Non-pigmented ciliary epithelial cell (primary cell): ENCODE data around the gene ARHGAP4.

Experiments
- DNase-seq: peaks from one replicate; pipeline ENCODE4 v3.0.0-alpha.2; 2010; ENCODE audit warnings: low read depth

ARHGAP4 gene

DNA sequence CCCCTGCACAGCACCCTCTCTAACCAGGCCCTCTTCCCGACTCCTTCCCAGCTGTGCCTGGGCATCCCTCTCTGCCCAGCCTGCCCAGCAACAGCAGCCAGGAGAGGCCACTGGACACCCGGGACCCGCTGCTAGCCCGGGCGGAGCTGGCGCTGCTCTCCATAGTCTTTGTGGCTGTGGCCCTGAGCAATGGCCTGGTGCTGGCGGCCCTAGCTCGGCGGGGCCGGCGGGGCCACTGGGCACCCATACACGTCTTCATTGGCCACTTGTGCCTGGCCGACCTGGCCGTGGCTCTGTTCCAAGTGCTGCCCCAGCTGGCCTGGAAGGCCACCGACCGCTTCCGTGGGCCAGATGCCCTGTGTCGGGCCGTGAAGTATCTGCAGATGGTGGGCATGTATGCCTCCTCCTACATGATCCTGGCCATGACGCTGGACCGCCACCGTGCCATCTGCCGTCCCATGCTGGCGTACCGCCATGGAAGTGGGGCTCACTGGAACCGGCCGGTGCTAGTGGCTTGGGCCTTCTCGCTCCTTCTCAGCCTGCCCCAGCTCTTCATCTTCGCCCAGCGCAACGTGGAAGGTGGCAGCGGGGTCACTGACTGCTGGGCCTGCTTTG is 20.5 kb downstream of the ARHGAP4 start:
- DNase-seq: no peak

DNA sequence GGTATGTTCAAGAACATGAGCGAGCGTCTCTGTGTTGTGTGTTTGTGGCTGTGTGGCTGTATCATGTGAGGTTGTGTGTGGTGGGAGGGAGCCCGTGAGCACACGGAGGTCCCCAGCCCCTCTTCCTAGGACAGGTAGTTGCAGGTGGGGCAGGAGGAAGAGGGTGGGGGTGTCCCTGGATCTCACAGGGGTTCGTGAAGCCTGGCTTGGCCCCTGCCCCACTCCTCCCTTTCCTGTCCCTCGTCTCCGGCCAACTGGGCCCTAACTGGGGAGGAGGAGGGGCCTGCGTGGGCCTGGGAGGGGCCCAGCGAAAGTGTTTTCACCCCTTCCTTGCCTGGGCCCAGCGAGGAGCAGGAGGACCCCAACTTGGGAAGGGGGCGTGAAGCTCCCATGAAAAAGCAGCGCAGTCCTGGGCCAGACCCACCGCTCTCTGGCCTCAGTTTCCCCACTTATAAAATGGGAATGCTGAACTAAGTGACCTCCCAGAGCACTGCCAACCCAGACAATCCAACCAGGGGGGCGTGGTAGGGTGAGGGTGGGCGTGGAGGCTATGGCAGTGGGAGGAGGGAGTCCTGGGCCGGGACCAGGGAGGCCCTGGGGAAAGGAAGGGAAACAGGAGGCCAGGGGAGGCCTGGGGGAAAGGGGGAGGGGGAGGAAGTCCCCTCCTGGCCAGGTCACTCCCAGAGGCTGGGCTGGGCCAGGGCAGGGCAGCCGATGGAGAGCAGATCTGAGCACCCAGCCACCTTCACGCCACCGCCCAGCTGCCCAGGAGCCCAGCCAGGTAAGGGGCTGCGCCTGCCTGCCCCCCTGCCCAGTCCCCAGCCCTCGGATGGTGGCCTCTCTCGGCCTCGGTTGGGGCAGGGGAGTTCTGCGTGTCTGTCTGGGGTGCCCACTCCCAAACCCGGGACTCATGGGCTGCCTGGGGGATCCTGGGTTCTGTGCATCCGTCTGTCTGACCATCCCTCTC is 21.8 kb downstream of the ARHGAP4 start, which contains the start of gene AVPR2:
TSS of gene AVPR2 (plus strand) at position 683 of the 967 bp plus-strand sequence. CDS start 473 bp downstream, outside the sequence.
- no peak for DNase-seq

DNA sequence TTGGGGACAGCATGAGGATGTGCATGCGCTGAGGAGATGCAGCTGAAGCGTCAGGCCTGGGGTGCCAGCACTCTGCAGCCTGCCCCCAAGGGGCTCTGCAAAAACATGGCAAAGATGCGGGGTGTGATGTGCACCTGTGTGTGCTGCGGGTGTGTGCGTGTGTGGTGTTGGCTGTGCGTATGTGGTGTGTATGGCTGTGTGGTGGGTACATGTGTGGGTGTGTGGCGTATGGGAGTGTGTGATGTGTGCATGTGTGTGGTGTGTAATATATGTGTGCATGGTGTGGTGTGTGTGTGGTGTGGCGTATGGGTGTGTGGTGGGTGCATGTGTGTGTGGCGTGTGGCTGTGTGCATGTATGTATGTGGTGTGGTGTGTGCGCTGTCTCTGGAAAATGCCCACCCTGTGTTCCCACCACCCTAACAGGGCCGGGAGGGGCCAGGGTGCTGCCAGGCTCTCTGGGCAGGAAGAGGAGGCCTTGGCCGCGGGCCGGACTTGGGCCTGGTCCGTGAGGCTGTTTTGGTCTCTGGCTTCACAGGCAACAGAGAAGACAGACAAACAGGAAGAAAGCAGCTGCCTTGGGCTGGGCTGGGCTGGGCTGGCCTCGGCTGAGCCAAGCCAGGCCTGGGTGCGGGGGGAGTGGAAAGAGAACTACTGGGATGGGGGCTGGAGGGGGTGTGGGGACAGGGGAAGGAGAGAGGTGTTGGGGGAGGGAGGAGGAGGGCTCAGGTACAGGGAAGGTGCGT is 22.7 kb downstream of the ARHGAP4 start:
- no peak for DNase-seq

DNA sequence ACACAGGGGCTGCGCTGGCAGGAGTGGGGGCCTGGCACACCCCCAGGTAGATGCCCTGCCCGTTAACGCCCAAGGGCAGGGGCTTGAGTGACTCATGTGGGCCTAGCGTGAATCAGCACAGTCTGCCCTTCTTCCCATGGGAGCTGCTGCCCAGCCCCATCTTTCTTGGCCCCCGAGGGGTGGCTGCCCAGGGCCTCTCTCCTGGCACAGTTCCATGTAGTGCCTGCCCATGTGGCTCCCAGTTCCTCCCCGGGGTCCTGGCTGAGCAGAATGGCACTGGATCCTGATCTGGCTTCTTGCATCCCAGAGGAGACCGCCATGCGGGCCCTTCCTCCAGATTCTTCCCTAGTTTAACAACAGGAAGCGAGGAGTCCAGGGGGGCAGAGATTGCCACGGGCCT is 23.7 kb downstream of the ARHGAP4 start:
- DNase-seq: no peak

DNA sequence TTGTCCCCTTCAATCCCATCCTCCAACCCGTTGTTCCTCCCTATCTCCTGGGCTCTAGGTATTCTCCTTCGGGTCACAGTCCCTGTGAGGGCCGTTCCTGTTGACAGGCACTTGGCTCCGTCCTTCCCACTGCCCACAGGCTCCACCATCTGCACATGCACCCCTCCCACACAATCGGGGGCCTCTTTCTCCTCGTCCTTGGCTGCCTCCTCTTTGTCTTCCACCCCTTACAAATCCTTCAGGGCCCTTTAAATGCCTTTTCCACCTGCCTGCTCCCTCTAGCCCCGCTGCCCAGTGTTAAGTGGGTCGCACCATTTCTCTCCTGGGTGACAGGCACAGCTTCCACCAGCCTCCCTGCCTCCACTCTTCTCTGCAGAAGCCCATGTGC is 24.3 kb downstream of the ARHGAP4 start:
- DNase-seq: no peak

DNA sequence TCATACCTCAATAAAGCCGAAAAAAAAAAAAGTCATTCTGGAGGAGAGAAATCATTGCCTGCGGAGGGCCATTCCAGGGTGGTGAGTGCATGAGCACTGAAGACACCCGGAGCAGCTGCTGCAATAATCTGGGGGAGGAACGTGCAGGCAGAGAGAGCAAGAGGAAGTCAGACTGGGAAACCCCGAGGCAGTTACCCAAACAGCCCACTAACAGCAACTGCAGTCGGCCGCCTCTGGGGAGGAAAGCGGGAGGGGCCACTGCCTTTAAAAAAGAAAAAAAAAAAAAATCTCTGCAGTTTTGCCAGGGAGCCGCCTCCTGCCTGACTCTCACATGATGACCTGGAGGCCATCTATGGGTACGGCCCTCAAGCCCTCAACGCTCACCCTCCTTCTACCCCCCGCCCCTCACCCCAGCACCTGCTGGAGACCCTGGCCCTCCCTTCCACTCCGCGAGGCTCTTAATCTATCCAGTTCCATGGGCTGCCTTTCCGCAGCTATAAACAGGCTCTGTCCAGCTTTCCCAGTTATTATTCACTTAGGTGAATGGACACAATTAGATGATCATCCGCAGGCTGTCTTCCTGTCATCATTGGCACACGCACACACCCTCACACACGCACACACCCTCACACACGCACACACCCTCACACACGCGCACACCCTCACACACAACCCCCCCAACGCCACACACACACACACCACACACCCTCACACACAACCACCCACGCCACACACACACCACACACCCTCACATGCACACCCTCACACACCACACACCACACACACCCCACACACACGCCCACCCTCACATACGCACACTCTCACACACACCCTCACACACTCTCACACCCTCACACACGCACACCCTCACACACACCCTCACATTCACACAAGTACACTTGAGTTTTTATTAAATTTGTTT is 25.0 kb downstream of the ARHGAP4 start:
- DNase-seq: peak; percentile 45

DNA sequence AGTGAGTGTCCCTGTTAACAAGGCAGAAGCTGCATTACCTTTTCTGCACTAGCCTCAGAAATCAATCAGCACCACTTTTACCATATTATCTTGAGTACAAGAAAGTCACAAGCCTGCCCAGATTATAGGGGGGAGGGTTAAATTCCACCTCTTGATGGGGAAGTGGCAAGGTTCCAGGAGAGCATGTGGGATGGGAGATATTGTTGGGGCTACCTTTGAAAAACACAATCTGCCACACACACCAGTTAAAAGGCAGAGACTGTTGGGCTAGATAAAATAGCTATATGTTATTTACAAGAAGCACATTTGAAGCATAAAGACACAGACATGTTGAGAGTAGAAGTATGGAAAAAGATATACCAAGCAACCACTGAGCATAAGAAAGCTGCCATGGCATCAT is 28.2 kb downstream of the ARHGAP4 start:
- no peak for DNase-seq

DNA sequence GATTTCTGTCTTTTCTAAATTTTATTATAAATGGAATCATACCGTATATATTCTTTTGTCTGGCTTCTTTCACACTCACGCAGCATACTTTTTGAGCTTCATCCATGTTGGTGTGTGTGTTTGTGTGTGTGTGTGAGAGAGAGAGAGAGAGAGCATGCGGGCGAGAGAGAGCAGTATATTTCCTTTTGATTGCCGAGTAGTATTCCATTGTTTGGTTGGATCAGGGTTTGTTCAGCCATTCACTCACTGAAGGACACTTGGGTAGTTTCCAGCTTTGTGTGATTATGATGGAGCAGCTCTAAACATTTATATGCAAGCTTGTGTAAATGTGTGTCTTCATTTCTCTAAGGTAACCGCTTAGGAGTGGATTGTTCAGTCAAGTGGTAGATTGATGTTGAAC is 36.9 kb downstream of the ARHGAP4 start:
- DNase-seq: no peak

DNA sequence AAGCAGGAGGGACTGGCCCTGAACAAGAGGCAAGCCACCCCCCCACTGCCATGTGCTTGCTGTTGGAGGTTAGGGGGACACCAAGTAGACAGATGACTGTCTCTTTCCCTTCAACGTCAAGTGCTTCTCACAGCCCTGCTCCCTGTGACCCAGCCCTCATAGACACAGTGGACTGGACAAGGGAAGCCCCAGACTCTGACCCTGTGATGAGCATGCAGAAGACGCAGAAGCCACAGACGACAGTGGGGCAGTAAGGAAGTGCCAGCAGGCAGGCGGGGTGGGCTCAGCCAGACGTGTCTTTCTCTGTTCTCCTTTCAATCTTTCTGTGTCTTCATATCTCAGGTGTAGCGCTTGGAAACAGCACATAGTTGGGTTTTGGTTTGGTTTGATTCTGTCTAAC is 37.7 kb downstream of the ARHGAP4 start:
- DNase-seq: no peak

DNA sequence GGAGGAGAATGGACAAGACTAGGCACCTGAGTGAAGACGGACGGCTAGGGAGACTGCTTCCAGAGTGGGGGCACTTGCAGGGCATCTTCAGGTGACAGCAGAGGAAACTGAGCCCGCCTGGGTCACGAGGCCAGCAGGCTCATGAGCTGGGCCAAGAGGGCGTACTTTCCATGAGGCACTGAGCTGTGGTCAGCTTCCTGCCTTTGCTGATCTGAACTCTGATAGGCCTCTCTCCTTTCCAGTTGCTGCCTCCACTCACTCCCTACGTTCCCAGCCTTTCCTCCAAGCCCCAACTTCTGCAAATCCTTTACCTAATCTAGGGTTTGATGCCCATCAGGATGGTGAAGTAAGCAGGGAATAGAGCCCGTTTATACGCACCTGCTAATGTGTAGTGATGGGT is 38.7 kb downstream of the ARHGAP4 start:
- DNase-seq: no peak

DNA sequence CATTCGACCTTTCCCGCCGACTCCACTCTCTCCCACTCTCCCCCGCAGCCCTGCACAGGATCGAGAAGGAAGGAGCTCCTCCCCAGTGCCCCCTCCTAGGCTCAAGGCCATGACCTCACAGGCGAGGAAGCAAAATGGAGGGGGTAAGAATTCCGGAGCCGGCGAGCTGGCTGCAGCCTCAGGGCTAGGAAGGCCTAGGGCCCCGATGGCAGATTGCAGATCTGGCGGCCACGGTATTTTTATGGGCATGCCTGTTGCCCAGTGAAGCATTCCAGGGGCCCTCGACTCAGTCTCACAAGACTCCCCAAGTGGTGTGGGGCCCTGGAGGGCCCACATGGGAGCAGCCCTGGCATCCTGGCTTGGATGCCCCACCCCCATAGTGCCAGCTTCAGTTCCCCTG is 39.1 kb downstream of the ARHGAP4 start:
- no peak for DNase-seq

DNA sequence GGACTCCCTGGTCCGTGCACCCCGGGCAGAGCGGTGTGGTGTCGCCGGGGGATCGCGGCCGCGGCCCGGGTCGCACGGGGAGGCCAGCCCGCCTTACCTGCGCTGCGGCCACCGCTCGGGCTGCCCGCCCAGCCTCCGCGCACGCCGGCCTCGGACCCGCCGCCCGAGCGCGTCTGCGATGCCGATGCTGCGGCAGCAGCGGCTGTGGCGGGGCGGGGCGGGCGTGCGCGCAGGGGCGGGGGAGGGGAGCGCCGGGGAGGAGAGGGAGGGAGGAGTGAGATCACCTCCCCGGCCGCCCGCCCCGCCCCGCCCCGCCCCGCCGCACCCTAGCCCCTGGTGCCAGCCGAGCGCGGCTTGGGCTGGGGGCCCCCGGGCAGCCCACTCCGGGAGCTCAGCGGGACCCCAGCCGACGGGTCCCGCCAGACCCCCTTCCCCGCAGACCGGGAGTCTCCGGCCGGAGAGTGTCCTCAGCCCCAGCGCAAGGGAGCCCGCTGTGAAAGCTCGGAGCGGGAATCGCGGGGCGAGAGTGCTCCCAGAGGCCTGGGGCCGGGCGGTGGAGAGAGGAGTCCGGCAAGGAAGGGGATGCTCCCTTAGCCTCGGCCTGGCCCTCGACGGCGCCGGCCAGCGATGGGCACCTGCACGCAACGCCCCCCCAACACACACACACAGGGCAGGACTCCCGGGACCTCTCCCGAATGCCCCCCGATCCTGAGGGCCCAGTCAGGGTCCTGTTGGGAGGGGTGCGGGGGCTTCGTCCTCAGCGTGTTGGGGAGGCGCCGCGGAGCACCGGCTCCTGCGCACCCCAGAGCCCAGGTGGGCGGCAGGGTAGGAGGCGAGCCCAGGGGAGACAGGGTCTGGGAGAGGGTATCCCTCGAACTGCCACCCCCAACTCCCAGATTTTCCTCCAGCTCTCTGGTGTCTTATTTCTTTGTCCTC is 39.8 kb downstream of the ARHGAP4 start, which contains the start of gene L1CAM:
TSS of gene L1CAM (minus strand) at position 206 of the 936 bp plus-strand sequence. CDS start 10,337 bp downstream, outside the sequence.
- DNase-seq: no peak

DNA sequence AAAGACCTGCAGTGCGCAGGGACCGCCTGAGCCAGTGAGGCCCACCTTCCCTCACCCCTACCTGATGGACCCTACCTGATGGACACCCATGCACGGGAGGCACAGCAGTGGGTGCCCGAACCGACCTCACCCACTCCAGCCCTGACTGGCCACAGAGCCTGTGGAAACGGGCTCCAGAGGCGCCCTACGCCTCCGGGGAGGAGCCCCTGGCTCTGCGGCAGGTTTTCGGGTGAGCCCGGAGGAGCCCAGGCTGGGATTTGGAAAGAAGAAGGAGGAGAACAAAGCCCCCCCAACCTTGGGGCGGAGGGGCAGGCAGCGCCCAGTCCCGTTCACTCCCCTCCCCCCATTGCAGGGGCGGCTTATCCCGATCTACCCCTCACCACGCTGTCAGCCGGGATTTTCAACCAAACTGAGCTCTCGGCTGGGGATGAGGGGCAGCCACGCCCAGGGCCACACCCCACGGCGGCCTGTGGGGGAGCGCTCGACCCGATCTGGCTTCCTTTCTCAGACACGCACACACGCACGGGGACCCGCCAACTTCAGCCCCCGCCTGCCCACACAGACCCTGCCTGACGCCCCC is 40.8 kb downstream of the ARHGAP4 start:
- DNase-seq: no peak

DNA sequence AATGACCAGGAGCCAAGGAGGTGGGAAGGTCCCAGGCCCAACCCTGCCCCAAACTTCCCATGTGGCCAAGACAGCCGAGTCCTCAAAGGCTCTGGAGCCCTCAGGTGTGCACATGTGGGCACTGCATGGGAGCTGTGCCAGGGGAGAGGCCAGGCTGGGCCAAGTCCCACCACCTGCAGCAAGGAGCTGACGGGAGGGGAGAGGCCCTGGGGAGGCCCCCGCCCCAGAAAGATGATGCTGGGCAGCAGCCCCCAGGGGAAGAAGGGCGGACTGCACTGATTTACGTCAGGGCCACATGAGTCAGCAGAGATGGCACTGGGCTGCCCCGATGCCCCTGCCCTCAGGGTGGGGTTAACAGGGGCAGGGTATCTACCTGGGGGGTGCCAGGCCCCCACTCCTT is 41.5 kb downstream of the ARHGAP4 start:
- no peak for DNase-seq

DNA sequence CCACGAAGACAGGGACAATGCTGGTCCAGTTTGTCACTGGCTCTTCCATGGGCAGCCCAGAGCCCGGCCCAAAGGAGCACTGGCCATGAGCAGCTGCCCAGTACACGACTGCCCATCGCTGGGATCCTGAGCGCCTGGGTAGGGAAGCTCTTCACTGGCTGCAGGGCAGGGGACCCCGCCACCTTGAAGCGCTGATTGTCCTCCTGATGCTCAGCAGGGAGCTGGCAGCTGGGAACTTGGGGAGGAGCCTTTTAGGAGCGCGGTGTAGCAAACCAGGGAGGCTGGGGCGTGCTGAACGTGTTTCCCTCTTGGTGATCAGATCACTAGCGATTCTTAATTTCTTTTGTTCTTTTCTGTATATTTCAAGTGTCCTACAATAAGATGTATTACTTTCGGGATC is 41.9 kb downstream of the ARHGAP4 start:
- DNase-seq: no peak

DNA sequence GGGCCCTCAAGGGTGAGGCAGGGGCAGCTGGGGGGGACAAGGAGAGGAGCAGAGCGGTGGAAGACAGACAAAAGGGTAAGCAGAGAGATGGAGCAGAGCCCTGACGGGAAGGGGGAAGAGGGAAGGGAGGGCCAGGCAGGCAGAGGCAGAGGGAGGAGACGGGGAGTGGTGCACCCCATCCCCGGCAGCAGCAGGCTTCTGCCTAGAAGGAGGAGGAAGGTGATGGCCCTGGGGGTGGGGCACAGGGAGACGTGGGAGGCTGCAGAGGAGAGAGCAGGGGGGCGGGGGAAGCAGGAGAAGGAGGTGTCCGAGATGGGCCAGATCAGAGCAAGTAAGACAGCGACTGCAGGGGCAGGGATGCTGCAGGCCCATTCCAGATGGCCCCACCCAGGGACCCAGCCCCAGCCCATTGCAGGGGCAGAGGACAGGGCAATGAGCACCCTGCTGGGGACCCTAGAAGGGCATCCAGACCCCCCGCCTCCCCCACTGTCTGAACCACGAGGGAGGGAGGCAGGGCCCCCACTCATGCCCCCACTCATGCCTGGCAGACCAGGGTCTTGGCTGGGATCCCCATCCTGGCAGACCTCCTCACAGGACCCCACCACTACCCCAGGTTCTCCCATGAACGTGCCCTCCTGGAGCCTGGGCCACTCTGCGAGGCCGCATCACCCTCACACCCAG is 42.8 kb downstream of the ARHGAP4 start:
- DNase-seq: no peak

DNA sequence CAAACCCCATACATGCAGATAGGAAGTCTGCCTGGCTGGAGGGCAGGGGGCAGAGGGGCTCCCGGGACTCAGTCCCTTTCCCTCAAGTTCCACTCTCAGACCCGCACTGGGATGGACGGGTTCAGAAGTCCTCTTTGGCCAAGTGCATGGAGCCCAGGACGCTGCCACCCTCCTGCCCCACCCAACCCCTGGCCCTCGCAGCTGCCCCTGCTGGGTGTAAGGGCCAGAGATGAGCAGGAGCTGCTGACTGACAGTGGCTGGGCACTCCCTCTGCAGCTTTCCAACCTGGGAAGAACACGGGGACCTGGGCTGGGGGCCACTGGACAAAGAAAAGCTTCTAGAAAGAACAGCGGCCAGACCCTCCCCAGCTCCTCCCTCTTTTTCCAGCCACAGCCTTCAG is 43.5 kb downstream of the ARHGAP4 start:
- DNase-seq: no peak

DNA sequence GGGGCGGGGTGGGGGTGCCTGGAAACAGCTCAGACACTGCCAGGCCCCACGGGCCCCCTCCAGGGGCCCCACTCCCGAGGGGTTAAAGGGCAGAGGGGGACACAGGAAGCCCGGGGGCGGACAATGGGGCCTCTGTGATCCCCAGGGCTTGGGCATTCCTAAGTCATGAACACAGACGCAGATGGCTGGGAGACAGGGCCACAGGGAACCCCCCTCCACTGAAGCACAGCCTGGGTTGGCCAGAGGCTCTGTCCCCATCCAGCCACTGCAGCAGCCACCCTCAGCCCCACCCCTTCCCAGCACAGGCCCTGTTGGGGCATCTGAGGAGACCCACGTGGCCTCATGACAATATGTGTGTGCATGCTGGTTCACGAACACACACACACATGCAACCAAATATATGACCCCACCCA is 44.0 kb downstream of the ARHGAP4 start:
- no peak for DNase-seq

DNA sequence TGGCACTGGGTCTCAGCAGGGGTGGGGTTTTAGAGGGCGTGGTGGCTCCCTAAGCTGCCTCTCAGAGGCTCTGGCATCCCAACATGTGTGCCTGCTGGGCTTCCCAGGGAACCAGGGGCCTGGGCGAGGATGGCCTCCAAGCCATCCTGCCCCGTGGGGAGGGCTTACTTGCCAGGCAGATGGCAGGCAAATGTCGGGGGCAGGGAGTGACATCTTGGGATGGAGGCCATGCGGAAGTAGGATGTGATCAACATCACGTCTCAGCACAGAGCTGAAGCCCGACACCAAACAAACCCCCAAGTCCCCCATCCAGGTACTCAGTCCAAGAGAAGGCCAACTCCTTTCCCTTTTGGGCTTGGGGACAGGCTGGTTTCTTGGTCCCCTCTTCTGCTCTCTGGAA is 44.8 kb downstream of the ARHGAP4 start:
- no peak for DNase-seq
